ENCODE results near the gene RAB3IL1. TPM values are rescaled to one million over a fixed set of nuclear protein-coding genes. Genes with fewer than 3 reads are reported as not detected.

Gene RAB3IL1
- total RNA-seq, 1 experiment from 2014 or later = 18.1 TPM

GRCh38 chr11:61897387-61898246 lies 19.7 kb downstream of the RAB3IL1 start:
- H2AFZ ChIP-seq (ENCODE audit: low read depth, low read length, poor library complexity, severe bottlenecking) = no peak overlapping the region
- no peaks in the 10 kb centered on the region for H3K9me3 ChIP-seq (ENCODE audit: control insufficient read depth in 1 of 2, insufficient read depth in 1 of 2, low read depth in 1 of 2, low read length in 2 of 2)
- peak; percentile 88 to 96 (median 92) for TF ChIP-seq CTCF (IDR thresholded peaks at IDR 0.05 in 2 of 3, conservative IDR thresholded peaks at IDR 0.05 in 1 of 3; ENCODE audit: borderline replicate concordance in 1 of 3, insufficient read depth in 1 of 3, low read depth in 2 of 3, low read length in 2 of 3)
- TF ChIP-seq EGR1 (IDR thresholded peaks at IDR 0.05; ENCODE audit: low read depth) = no peak
- TF ChIP-seq RAD21 (IDR thresholded peaks at IDR 0.05; ENCODE audit: low read depth) = peak; percentile 93
- no peak for TF ChIP-seq EZH2 (IDR thresholded peaks at IDR 0.05)
- no peak overlapping the region for H3K4me2 ChIP-seq (ENCODE audit: low read length)
- ChIA-PET RAD21 (ENCODE audit: low non-redundant PET in 1 of 2, low total read pairs in 2 of 2, uncharacterized antibody in 2 of 2, unreplicated experiment in 2 of 2) (interaction anchor here (0.6 to 2.9 kb wide), 8 partner anchors 27 to 215 kb away, joined by 3 to 19 read pairs (median 11); no protein-coding TSS in a partner anchor), CTCF (interaction anchor here (0.6 to 8.6 kb wide), 14 partner anchors 11 to 211 kb away, joined by 3 to 162 read pairs (median 12); partner anchors contain the start of gene BEST1), POLR2A (interaction anchor here (0.6 to 3.7 kb wide), 7 partner anchors 23 to 185 kb away, joined by 3 to 17 read pairs (median 4); partner anchors contain the start of gene BEST1)
- no peaks in the 10 kb centered on the region for H3K9me2 ChIP-seq (ENCODE audit: insufficient read depth)
- H3K4me3 ChIP-seq (replicated peaks in 1 of 2; ENCODE audit: low read depth in 1 of 2, low read length in 2 of 2) = no peak overlapping the region
- no TSS peak for BruUV-seq (replicated peaks)
- no peak overlapping the region; the same call in 1 of the 2 replicates for H3K27ac ChIP-seq (ENCODE audit: low read depth, low read length)
- ATAC-seq (peak; percentile 76), DNase-seq (ENCODE audit: low read depth, low spot score) (no peak)
- no peaks in the 10 kb centered on the region for H3K27me3 ChIP-seq (ENCODE audit: insufficient read depth, low read length)
- no peaks in the 10 kb centered on the region for H3K79me2 ChIP-seq (ENCODE audit: insufficient read depth, low read length)
- H3K9ac ChIP-seq (ENCODE audit: low read length) = no peak overlapping the region
- H3K36me3 ChIP-seq (ENCODE audit: control insufficient read depth in 1 of 2, insufficient read depth in 2 of 2, low read length in 2 of 2) = 0 out of 4 replicates have a peak, but pooled peaks cover 0 to 3% of the 10 kb centered on the region in 2 experiments
- H4K20me1 ChIP-seq (ENCODE audit: insufficient read depth) = no peaks in the 10 kb centered on the region
- intact Hi-C loops (cut with micrococcal nuclease) = loop anchor here (5.0 kb wide), 1 partner anchor 65 kb away; no protein-coding TSS in a partner anchor
- H3K4me1 ChIP-seq (ENCODE audit: control insufficient read depth in 1 of 2, insufficient read depth in 2 of 2, low read length in 2 of 2) = 0 out of 4 replicates have a peak, but pooled peaks cover 0 to 3% of the 10 kb centered on the region in 2 experiments

All from HCT116 (cell line).